A549 (cell line): Measurements from ENCODE around the gene FBN2. TPM values are rescaled to one million over a fixed set of nuclear protein-coding genes. Genes with fewer than 3 reads are reported as not detected.

Experiments
- ATAC-seq, 2 experiments: fragments of 200-7000 bp in 1 of 2; fragments of >200 bp in 1 of 2; cut with Nextera tagmentation in 1 of 2; cut with Tn5 transposase in 1 of 2; 3 replicates each; pipeline versions ENCODE4 v1.8.0 to v1.9.1; 2018 to 2020; ENCODE audit warnings: mild to moderate bottlenecking in 1 of 2, moderate library complexity in 1 of 2
- CTCF ChIA-PET: fragments of 300-600 bp; sonication (Branson Sonifier 250); formaldehyde crosslinking; extraction: SDS; loops from one replicate; lab custom pipeline; 2021; ENCODE audit warnings: antibody characterized with exemption, inconsistent platforms; lab: Yijun Ruan, JAX
- POLR2A ChIA-PET: fragments of 350-600 bp; formaldehyde crosslinking; extraction: SDS; loops from one replicate; lab custom pipeline; 2021; ENCODE audit warnings: antibody characterized with exemption, inconsistent platforms; lab: Yijun Ruan, JAX
- DNase-seq, 2 experiments: peaks; one replicate each; pipeline versions ENCODE4 v3.0.0 to v3.0.0-alpha.2; 2011 to 2016; ENCODE audit warnings: low read depth in 1 of 2, low spot score in 1 of 2
- FAIRE-seq: peaks from 2 replicates; lab custom pipeline; 2011; peaks lifted over from hg19 to GRCh38; lab: Jason Lieb, UNC
- H3K27ac ChIP-seq, 2 experiments: fragments of >200 bp; sonication (Bioruptor Twin); formaldehyde crosslinking; 3 replicates each; pipeline ENCODE4 v1.5.1; 2016 to 2017
- H3K4me1 ChIP-seq: fragments of >200 bp; sonication (Bioruptor Twin); formaldehyde crosslinking; 3 replicates; pipeline ENCODE4 v1.6.1; 2016
- H3K4me2 ChIP-seq: fragments of >200 bp; sonication (Bioruptor Twin); formaldehyde crosslinking; 3 replicates; pipeline ENCODE4 v1.6.1; 2016
- H3K4me3 ChIP-seq: fragments of >200 bp; sonication (Bioruptor Twin); formaldehyde crosslinking; 3 replicates; pipeline ENCODE4 v1.5.1; 2016
- H3K9me3 ChIP-seq: fragments of >200 bp; sonication (Bioruptor Twin); formaldehyde crosslinking; 3 replicates; pipeline ENCODE4 v1.6.1; 2016
- CBX2 ChIP-seq: fragments of 200-600 bp; sonication (generic); IDR thresholded peaks from 2 replicates; pipeline ENCODE4 v1.6.1; 2016; ENCODE audit warnings: low read depth, mild to moderate bottlenecking, borderline replicate concordance
- CBX8 ChIP-seq: fragments of 200-600 bp; sonication (generic); IDR thresholded peaks from 2 replicates; pipeline ENCODE4 v1.6.1; 2016
- E2F6 ChIP-seq: IDR thresholded peaks from 2 replicates; pipeline ENCODE4 v1.6.1; 2012; ENCODE audit warnings: low read depth, borderline replicate concordance
- EP300 ChIP-seq, 2 experiments: fragments of >200 bp; sonication (Bioruptor Twin); formaldehyde crosslinking; IDR thresholded peaks; 2 replicates in 1 of 2; 3 replicates in 1 of 2; pipeline ENCODE4 v1.6.1; 2016 to 2017
- FOSB ChIP-seq: fragments of 250-450 bp; sonication (Bioruptor Pico); IDR thresholded peaks from 2 replicates; pipeline ENCODE4 v1.5.0; 2020; ENCODE audit warnings: mild to moderate bottlenecking, moderate library complexity
- HDAC2 ChIP-seq: fragments of 200-600 bp; sonication (generic); IDR thresholded peaks from 2 replicates; pipeline ENCODE4 v1.6.1; 2016
- HES2 ChIP-seq: fragments of >200 bp; sonication (Bioruptor Twin); formaldehyde crosslinking; IDR thresholded peaks from 2 replicates; pipeline ENCODE4 v1.6.1; 2016
- HOXA7 ChIP-seq: fragments of 250-450 bp; sonication (Bioruptor Pico); IDR thresholded peaks from 2 replicates; pipeline ENCODE4 v1.5.0; 2020; ENCODE audit warnings: mild to moderate bottlenecking, moderate library complexity
- MAZ ChIP-seq: fragments of 150-350 bp; IDR thresholded peaks from 2 replicates; pipeline ENCODE4 v1.6.1; 2014; ENCODE audit warnings: antibody characterized with exemption, low read depth, low read length, borderline replicate concordance
- PBX3 ChIP-seq: IDR thresholded peaks from 2 replicates; pipeline ENCODE4 v1.6.1; 2012
- PHF8 ChIP-seq: fragments of 200-600 bp; sonication (generic); IDR thresholded peaks from 2 replicates; pipeline ENCODE4 v1.6.1; 2016; ENCODE audit warnings: low read depth, mild to moderate bottlenecking, antibody characterized with exemption, moderate library complexity, borderline replicate concordance
- RAD21 ChIP-seq, 2 experiments: fragments of >200 bp in 1 of 2; sonication (Bioruptor Twin) in 1 of 2; formaldehyde crosslinking in 1 of 2; IDR thresholded peaks in 1 of 2; conservative IDR thresholded peaks in 1 of 2; 2 replicates in 1 of 2; 3 replicates in 1 of 2; pipeline ENCODE4 v1.6.1; 2012 to 2018; ENCODE audit warnings: inconsistent platforms in 1 of 2
- RNF2 ChIP-seq: fragments of 200-600 bp; sonication (generic); IDR thresholded peaks from 2 replicates; pipeline ENCODE4 v1.6.1; 2016; ENCODE audit warnings: low read depth, mild to moderate bottlenecking, antibody characterized with exemption, moderate library complexity, borderline replicate concordance
- SREBF2 ChIP-seq: fragments of 450-650 bp; IDR thresholded peaks from 2 replicates; pipeline ENCODE4 v1.6.1; 2014; ENCODE audit warnings: mild to moderate bottlenecking, moderate library complexity
- ZNF302 ChIP-seq: fragments of 250-450 bp; sonication (Bioruptor Pico); IDR thresholded peaks from 2 replicates; pipeline ENCODE4 v1.9.0; 2021; ENCODE audit warnings: inconsistent platforms, mild to moderate bottlenecking, moderate library complexity
- WGBS: methylation state at CpG from one replicate; pipeline ENCODE4 v1.1.6; 2017; ENCODE audit errors: missing lambda C conversion rate; 5-methylcytosine and 5-hydroxymethylcytosine counted together
- polyA plus RNA-seq, 4 experiments: library from polyadenylated mRNA; depleted of rRNA in 3 of 4; stranded (reverse); fragments of >200 nt; fragmentation: RNase III in 1 of 4; extraction: RNeasy Plus Mini Kit Qiagen cat#74134 plus additional on column Dnase treatment in 1 of 4; gene quantifications; 2 replicates in 3 of 4; 3 replicates in 1 of 4; pipeline ENCODE4 v1.2.3, GENCODE V29; 2011 to 2017
- small RNA-seq, 6 experiments: library from RNA; depleted of rRNA; stranded (forward); fragments of <200 nt; gene quantifications; one replicate each; pipeline ENCODE3, GENCODE V24; 2012
- TF ChIP-seq, protein P1 (sequence below): fragments of >200 bp; sonication (Bioruptor Twin); formaldehyde crosslinking; IDR thresholded peaks from 3 replicates; pipeline ENCODE4 v1.5.1; 2016
- TF ChIP-seq, protein P2 (sequence below): fragments of 250-450 bp; sonication (Bioruptor Pico); IDR thresholded peaks from 2 replicates; pipeline ENCODE4 v1.5.0; 2020; ENCODE audit warnings: low read depth, mild to moderate bottlenecking, moderate library complexity

Gene FBN2
- polyA plus RNA-seq, 2 of the 4 experiments (the other 2 are of a cell fraction), result 22.2 to 22.7 TPM

- FAIRE-seq (no peak), ATAC-seq (peak; percentile 43 to 52; a peak in 4 of 6 replicates), DNase-seq (no peak)
- no peaks in the 10 kb centered on the region for H3K4me1 ChIP-seq
- no peaks in the 10 kb centered on the region for H3K9me3 ChIP-seq
- H3K4me2 ChIP-seq, result no peak overlapping the region
- WGBS, result 48% methylated on average over 5 of the region's 5 CpGs
- TF ChIP-seq HDAC2 (no peak), HOXA7 (CRISPR knock-in tag) (no peak), PHF8 (no peak), CBX2 (no peak), CBX8 (no peak), RAD21 (conservative IDR thresholded peaks at IDR 0.05 in 1 of 2, IDR thresholded peaks at IDR 0.05 in 1 of 2) (no peak), HES2 (no peak)
- TF ChIP-seq, protein P1, sequence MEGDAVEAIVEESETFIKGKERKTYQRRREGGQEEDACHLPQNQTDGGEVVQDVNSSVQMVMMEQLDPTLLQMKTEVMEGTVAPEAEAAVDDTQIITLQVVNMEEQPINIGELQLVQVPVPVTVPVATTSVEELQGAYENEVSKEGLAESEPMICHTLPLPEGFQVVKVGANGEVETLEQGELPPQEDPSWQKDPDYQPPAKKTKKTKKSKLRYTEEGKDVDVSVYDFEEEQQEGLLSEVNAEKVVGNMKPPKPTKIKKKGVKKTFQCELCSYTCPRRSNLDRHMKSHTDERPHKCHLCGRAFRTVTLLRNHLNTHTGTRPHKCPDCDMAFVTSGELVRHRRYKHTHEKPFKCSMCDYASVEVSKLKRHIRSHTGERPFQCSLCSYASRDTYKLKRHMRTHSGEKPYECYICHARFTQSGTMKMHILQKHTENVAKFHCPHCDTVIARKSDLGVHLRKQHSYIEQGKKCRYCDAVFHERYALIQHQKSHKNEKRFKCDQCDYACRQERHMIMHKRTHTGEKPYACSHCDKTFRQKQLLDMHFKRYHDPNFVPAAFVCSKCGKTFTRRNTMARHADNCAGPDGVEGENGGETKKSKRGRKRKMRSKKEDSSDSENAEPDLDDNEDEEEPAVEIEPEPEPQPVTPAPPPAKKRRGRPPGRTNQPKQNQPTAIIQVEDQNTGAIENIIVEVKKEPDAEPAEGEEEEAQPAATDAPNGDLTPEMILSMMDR, result no peak
- TF ChIP-seq, protein P2, sequence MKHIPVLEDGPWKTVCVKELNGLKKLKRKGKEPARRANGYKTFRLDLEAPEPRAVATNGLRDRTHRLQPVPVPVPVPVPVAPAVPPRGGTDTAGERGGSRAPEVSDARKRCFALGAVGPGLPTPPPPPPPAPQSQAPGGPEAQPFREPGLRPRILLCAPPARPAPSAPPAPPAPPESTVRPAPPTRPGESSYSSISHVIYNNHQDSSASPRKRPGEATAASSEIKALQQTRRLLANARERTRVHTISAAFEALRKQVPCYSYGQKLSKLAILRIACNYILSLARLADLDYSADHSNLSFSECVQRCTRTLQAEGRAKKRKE (CRISPR knock-in tag), result no peak
- ChIA-PET POLR2A (no interaction called here), CTCF (interaction anchor here (0.6 to 5.3 kb wide), 11 partner anchors 8 to 882 kb away, joined by 3 to 52 read pairs (median 3); partner anchors contain the start of gene ISOC1)
- H3K4me3 ChIP-seq, result no peak overlapping the region
- no peak overlapping the region for H3K27ac ChIP-seq
Observed at GRCh38 chr5:128212191-128212806, 325.7 kb downstream of the FBN2 start.

DNA sequence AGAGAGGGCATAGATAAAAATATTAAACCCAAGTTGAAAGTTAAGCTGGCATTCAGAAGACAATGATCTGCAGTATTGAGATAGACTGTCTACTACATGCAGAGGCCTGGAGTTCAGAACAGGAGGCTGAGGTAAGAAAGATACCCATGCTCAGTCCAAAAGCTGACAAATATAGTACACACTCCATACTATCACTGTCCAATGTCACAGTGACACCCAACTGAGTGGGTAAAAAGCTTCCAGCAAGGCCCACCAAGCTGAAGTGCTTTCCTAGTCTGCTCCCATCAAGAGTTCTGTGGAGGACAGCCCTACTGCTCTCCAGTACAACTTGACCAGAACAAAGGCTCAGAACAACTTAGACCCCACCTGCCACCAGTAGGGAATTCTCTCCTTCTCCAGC is 329.6 kb downstream of the FBN2 start:
- CTCF ChIA-PET, result interaction anchor here (0.9 to 1.2 kb wide), 2 partner anchors 466 to 644 kb away, joined by 3 to 4 read pairs; no protein-coding TSS in a partner anchor
- no peak for TF ChIP-seq FOSB (CRISPR knock-in tag)
- no peak for TF ChIP-seq HDAC2
- TF ChIP-seq E2F6, result no peak
- no peak for TF ChIP-seq PBX3
- TF ChIP-seq ZNF302 (CRISPR knock-in tag), result no peak
- TF ChIP-seq EP300 (IDR thresholded peaks at IDR 0.05), result no peak
- TF ChIP-seq MAZ, result no peak
- no peak for TF ChIP-seq RNF2
- no peak for TF ChIP-seq SREBF2
- POLR2A ChIA-PET, result no interaction called here
- no peak overlapping the region for H3K4me3 ChIP-seq
- DNase-seq (no peak), ATAC-seq (peak in 1 of 2 experiments; percentile 28; a peak in 1 of 6 replicates), FAIRE-seq (no peak)
- H3K9me3 ChIP-seq, result no peaks in the 10 kb centered on the region
- no peak overlapping the region for H3K27ac ChIP-seq
- no peak overlapping the region for H3K4me2 ChIP-seq
- H3K4me1 ChIP-seq, result no peaks in the 10 kb centered on the region

Small RNA genes lying within 50 kb of the gene (small RNA-seq; reads per million reads assigned to genes)
- gene RF00019, result 0 reads per million in 6 experiments
